ENCODE data around the gene KLHDC4. TPM values are rescaled to one million over a fixed set of nuclear protein-coding genes. Genes with fewer than 3 reads are reported as not detected.

Gene KLHDC4
- total RNA-seq, 1 donor from 2014 or later, result 20.5 TPM

DNA sequence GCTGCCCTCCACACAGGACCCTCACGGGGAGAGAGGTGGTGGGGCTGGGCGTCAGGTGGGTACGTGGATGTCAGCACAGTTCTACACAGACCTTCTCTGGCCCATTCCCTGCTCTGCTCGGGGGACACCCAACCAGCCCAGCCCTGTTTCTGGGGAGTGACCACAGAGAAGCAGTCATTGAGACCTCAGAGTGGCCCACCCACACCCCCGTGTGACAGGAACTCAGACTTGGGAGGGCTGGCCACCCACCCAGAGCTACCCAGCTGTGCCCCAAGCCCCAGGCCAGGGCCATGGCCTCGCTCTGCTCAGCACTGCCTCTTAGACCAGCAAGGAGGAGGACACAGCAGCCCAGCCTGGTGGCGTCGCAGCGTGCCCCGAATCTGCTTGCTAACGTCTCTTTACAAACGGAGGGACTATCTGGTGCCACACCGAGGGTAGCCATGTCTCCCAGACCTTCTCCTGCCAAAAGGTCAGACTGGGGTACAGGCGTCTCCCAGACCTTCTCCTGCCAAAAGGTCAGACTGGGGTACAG lies 77.7 kb downstream of the KLHDC4 start:
- H3K27me3 Mint-ChIP-seq (ENCODE audit: low read depth), result peaks cover 9% of the 10 kb centered on the region
- no peaks in the 10 kb centered on the region for H3K36me3 Mint-ChIP-seq (ENCODE audit: low read depth)
- no peaks in the 10 kb centered on the region for H3K9me3 Mint-ChIP-seq (ENCODE audit: low read depth)
- H3K4me3 Mint-ChIP-seq (ENCODE audit: unreplicated experiment), result no peak overlapping the region
- H3K4me1 Mint-ChIP-seq (ENCODE audit: low read depth), result no peaks in the 10 kb centered on the region
- TF ChIP-seq, protein P1, sequence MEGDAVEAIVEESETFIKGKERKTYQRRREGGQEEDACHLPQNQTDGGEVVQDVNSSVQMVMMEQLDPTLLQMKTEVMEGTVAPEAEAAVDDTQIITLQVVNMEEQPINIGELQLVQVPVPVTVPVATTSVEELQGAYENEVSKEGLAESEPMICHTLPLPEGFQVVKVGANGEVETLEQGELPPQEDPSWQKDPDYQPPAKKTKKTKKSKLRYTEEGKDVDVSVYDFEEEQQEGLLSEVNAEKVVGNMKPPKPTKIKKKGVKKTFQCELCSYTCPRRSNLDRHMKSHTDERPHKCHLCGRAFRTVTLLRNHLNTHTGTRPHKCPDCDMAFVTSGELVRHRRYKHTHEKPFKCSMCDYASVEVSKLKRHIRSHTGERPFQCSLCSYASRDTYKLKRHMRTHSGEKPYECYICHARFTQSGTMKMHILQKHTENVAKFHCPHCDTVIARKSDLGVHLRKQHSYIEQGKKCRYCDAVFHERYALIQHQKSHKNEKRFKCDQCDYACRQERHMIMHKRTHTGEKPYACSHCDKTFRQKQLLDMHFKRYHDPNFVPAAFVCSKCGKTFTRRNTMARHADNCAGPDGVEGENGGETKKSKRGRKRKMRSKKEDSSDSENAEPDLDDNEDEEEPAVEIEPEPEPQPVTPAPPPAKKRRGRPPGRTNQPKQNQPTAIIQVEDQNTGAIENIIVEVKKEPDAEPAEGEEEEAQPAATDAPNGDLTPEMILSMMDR (IDR thresholded peaks at IDR 0.05), result no peak
- H3K27ac Mint-ChIP-seq (ENCODE audit: unreplicated experiment), result no peak overlapping the region
- DNase-seq (ENCODE audit: low spot score), result no peak

DNA sequence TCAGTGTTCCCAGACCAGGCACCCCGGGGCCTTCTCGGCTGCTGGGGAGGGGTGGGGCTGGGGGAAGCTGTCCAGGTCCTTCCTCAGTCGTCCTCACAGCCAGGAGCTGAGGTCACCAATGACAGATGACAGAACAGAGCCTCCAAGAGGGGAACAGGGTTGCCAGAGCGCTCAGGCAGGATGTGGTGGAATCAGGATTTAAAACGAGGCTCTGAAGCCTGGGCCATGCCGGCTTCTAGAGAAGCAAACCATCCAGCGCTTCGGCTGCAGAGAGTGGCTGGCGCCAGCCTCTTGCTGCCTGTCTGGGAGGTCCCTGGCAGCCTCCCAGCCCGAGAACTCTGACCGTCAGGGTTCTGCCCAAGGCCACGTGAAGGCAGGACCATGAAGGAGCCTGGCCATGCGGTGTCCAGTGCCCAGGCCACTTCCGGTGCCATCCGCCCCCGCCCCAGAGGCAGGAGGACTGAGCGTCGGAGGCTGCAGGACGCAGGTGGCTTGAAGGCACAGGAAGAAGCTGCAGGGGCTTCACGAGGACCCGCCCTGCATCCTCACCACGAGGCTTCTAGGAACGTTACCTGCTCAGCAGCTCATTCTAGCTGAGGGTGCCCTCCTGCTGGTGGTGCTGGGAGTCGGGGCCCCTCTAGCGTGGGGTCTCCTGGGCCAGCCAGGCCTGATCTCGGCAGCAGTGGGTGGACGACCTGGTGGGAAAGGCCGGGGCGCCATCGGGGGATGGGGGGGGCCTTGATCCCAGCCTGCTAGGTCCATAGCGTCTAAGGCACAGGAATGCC lies 78.5 kb downstream of the KLHDC4 start:
- TF ChIP-seq, protein P1 (IDR thresholded peaks at IDR 0.05), result no peak
- no peak for DNase-seq (ENCODE audit: low spot score)
- no peaks in the 10 kb centered on the region for H3K9me3 Mint-ChIP-seq (ENCODE audit: low read depth)
- no peaks in the 10 kb centered on the region for H3K4me1 Mint-ChIP-seq (ENCODE audit: low read depth)
- H3K27me3 Mint-ChIP-seq (ENCODE audit: low read depth), result peaks cover 9% of the 10 kb centered on the region
- H3K27ac Mint-ChIP-seq (ENCODE audit: unreplicated experiment), result no peak overlapping the region
- no peak overlapping the region for H3K4me3 Mint-ChIP-seq (ENCODE audit: unreplicated experiment)
- H3K36me3 Mint-ChIP-seq (ENCODE audit: low read depth), result no peaks in the 10 kb centered on the region

DNA sequence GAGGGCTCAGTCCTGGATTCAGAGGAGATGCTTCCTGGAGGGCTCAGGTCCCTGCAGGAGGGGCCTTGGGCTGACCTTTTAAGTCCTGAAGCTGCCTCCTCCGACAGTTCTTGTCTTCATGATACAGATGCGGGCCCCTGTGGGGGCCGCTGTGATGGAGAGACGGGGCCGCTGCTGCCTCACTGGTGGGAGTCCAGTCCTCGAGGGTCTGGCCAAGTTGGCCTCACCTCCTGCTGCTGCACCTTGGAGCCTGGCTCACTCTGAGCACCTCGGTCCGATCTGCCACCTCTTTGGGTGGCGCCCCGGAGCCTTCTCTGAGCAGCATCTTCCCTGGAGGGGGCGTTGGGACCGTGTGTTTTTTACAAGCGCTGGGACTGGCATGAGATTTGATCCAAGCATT lies 79.1 kb downstream of the KLHDC4 start:
- no peak for DNase-seq (ENCODE audit: low spot score)
- Mint-ChIP-seq H3K27me3 (ENCODE audit: low read depth) (peaks cover 9% of the 10 kb centered on the region), H3K4me1 (ENCODE audit: low read depth) (peaks cover 6% of the 10 kb centered on the region), H3K27ac (ENCODE audit: unreplicated experiment) (no peak overlapping the region), H3K9me3 (ENCODE audit: low read depth) (no peaks in the 10 kb centered on the region), H3K36me3 (ENCODE audit: low read depth) (no peaks in the 10 kb centered on the region), H3K4me3 (ENCODE audit: unreplicated experiment) (no peak overlapping the region)
- TF ChIP-seq, protein P1 (IDR thresholded peaks at IDR 0.05), result no peak

DNA sequence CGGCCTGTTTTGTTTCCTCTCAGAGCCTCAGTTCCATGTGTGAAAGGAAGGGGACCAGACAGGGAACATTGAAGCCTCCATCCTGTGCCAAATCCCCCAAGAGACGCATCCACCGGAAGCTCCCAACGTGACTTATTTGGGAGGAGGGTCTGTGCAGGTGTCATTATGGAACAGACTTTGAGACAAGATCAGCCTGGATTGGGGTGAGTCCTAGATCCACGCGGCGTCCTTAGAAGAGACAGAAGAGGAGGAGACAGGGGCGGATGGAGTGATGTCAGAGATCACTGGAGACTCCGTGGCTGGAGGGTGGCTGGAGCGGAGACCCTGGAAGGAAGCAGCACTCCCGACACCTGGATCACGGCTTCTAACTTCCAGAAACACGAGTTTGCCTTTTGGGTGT lies 80.0 kb downstream of the KLHDC4 start:
- no peak overlapping the region for H3K27ac Mint-ChIP-seq (ENCODE audit: unreplicated experiment)
- H3K9me3 Mint-ChIP-seq (ENCODE audit: low read depth), result no peaks in the 10 kb centered on the region
- no peak overlapping the region for H3K4me3 Mint-ChIP-seq (ENCODE audit: unreplicated experiment)

DNA sequence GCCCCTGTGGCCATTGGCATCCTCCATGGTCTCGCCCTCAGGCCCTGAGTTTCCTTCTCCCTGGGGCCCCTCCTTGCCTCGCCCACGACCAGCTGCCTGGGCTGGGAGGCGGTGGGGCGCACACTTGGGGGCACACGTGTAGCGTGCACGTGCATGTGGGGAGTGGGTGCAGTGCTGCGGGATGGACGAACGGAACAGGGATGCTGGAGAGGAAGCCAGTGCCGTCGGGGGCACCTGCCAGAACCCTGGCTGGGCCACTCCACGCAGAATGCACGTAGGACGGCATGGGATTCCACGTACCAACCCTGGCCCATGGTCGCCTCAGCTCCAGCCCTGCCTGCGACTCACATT lies 80.4 kb downstream of the KLHDC4 start:
- peaks cover 12% of the 10 kb centered on the region for H3K27me3 Mint-ChIP-seq (ENCODE audit: low read depth)
- H3K27ac Mint-ChIP-seq (ENCODE audit: unreplicated experiment), result no peak overlapping the region
- no peak overlapping the region for H3K4me3 Mint-ChIP-seq (ENCODE audit: unreplicated experiment)
- no peaks in the 10 kb centered on the region for H3K36me3 Mint-ChIP-seq (ENCODE audit: low read depth)
- DNase-seq (ENCODE audit: low spot score), result no peak
- H3K9me3 Mint-ChIP-seq (ENCODE audit: low read depth), result no peaks in the 10 kb centered on the region
- H3K4me1 Mint-ChIP-seq (ENCODE audit: low read depth), result peaks cover 11% of the 10 kb centered on the region
- TF ChIP-seq, protein P1 (IDR thresholded peaks at IDR 0.05), result no peak

More for the DNA sequence above, 80.0 kb downstream of the KLHDC4 start:
- Mint-ChIP-seq H3K27me3 (ENCODE audit: low read depth) (peaks cover 10% of the 10 kb centered on the region), H3K4me1 (ENCODE audit: low read depth) (peaks cover 10% of the 10 kb centered on the region), H3K36me3 (ENCODE audit: low read depth) (no peaks in the 10 kb centered on the region)
- TF ChIP-seq, protein P1 (IDR thresholded peaks at IDR 0.05), result no peak
- no peak for DNase-seq (ENCODE audit: low spot score)

Data from chondrocyte (in vitro differentiated cells).